Omental fat pad (tissue), 4 donors: Measurements from ENCODE around the gene GATA3. TPM values are rescaled to one million over a fixed set of nuclear protein-coding genes. Genes with fewer than 3 reads are reported as not detected.

ENCODE experiments used
- ATAC-seq: fragments of 150-250 bp; one replicate; pipeline ENCODE4 v1.9.1; 2016; ENCODE audit warnings: mild to moderate bottlenecking, moderate library complexity; ENCODE audit not compliant: low FRiP score
- DNase-seq: peaks from one replicate; pipeline ENCODE4 v3.0.0-alpha.2; 2019; ENCODE audit warnings: low spot score
- CTCF ChIP-seq, 3 donors: fragments of 450-650 bp; IDR thresholded peaks; one replicate each; pipeline ENCODE4 v1.5.1; 2016 to 2017; ENCODE audit warnings: antibody characterized with exemption in 3 of 3, mild to moderate bottlenecking in 3 of 3, moderate library complexity in 2 of 3
- total RNA-seq, 4 donors: library from RNA; depleted of rRNA; stranded (reverse); fragments of >200 nt; gene quantifications; one replicate each; pipeline ENCODE4 v1.1.0, GENCODE V29; 2016

The GATA3 gene
- total RNA-seq, 4 donors from 2014 or later, result 0.28 to 3.1 (median 1.3) TPM

- TF ChIP-seq CTCF (IDR thresholded peaks at IDR 0.05), result no peak
- no peak for ATAC-seq
- no peak for DNase-seq
Observed at GRCh38 chr10:8114741-8115617, 60.5 kb downstream of the GATA3 start.

GRCh38 chr10:8115618-8115980 is 61.1 kb downstream of the GATA3 start:
- no peak for TF ChIP-seq CTCF (IDR thresholded peaks at IDR 0.05)
- ATAC-seq (no peak), DNase-seq (no peak)

- ATAC-seq (no peak), DNase-seq (no peak)
- TF ChIP-seq CTCF (IDR thresholded peaks at IDR 0.05), result no peak
Observed at GRCh38 chr10:8116474-8116873, 62.0 kb downstream of the GATA3 start.

- no peak for TF ChIP-seq CTCF (IDR thresholded peaks at IDR 0.05)
- DNase-seq, result no peak
- no peak for ATAC-seq
Observed at GRCh38 chr10:8116926-8117493, 62.5 kb downstream of the GATA3 start.

- no peak for TF ChIP-seq CTCF (IDR thresholded peaks at IDR 0.05)
- ATAC-seq (no peak), DNase-seq (no peak)
Observed at GRCh38 chr10:8121201-8121890, 66.9 kb downstream of the GATA3 start.

- TF ChIP-seq CTCF (IDR thresholded peaks at IDR 0.05), result no peak
- ATAC-seq (no peak), DNase-seq (no peak)
Observed at GRCh38 chr10:8122611-8123369, 68.3 kb downstream of the GATA3 start.
